Cortex of kidney (tissue), 1 donor: ENCODE measurements around the gene WDR73.
"Not testable (repeated sequence)": the region's sequence is repeated elsewhere in the genome, so short reads cannot be mapped to it uniquely, and the experiment has no call there.

Experiments
- DNase-seq: peaks from one replicate; lab custom pipeline; 2025; lab: John Stamatoyannopoulos, UW

Gene WDR73

DNA sequence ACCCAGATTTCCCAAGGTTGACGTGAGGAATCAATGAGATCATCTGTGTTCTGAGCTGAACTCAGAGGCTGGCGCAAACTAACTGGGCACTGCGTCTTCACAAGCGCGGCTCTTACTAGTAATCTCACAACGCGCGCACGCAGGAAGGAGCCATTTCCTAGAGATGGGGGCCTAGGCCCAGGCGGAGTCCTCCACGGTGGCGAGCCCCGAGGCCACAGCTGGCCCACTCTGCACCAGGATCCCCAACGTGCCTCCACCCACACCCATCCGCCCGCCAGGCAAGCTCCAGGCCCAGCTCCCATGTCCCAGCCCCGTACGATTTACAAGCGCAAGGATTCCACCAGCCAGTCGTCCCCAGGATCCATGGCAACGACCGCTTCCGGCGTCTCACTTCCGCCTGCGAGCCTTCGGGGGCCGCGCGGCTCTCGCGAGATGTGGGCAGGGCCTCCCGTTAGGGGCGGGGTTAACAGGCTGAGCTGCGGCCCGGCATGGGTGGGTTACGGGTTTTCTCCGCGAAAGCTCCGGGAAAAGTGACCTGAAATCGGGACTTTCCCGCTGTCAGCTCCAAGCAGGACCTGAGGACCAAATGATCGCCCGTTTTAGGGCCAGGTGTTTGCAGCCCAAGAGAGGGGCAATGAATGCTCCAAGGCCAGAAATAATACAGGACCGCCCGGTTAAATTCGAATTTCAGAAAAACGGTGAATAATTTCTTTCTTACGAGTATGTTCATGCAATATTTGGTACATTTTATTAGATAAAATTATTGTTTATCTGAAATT lies at the start of gene WDR73:
WDR73 (minus strand) TSS at position 374 of the 779 bp plus-strand sequence; CDS start at position 365, 9 bp downstream.
- peak; percentile 86 for DNase-seq

DNA sequence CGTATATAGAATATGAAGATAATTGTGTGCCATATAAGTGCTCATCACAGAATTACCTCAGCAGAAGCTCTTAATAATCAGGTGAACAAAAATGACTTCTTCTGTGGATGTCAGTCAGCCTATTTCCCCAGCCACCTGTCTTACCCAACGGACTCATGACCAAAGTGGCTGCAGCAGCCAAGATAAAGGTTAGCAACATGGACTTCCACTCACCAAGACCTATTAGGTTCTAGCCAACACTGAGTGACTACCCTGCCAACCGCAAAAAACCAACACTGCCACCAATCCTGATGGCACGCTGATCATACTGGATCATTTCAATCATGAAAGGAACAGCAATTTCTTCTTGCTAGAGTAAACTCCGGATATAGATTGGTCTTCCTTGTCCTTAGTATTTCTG lies 49.7 kb upstream of the WDR73 start:
- DNase-seq = no peak

GRCh38 chr15:84702961-84703482 lies 48.9 kb upstream of the WDR73 start:
- no peak for DNase-seq

GRCh38 chr15:84699538-84700191 lies 45.6 kb upstream of the WDR73 start:
- no peak for DNase-seq

DNA sequence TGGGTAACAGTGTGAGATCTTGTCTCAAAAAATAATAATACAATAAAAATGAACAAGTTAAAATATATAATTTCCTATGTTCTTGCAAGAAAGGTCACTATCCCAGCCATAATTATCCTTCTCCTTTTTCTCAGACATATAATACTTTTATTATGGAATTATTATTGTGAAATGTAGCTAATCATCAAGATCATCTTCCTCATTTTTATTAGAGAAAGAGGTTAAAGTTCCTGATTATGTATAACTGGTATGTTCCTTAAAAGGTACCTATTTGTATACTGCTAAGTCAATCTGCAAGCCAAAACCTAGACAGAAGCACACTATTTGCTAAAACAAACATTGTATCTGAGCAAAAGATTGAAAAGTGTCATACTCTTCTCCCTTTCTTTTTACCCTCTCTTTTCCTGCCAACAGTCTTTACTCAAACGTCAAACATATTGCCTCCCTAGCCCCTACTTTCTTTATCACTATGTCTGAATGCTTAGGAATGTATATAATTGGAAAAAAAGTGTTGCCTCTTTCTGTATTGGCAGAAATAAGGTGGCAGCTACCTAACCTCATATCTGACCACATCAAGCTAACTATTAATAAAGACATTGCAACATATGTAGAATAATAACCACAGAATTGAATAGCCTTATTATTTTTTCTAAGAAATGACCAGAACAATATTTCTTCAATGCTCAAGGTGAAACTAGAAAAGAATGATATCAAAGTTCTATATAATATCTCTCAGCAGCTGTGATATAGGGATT lies 43.3 kb upstream of the WDR73 start:
- DNase-seq = no peak

DNA sequence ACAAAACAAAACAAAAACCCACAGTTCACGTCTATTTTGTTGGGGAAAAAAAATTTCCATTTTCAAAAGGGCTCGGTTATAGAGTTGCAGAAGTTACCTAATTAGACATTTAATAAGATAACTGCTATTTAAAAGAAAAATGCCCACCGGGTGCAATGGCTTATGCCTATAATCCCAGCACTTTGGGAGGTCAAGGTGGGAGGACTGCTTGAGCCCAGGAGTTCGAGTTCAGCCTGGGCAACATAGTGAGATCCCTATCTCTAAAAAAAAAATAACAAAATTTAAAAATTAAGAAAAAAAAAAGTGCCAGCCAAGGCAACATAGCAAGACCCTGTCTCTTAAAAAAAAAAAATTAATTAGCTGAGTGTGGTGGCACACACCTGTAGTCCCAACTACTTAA lies 42.7 kb upstream of the WDR73 start:
- DNase-seq = no peak

GRCh38 chr15:84690342-84690741 lies 36.3 kb upstream of the WDR73 start:
- DNase-seq = no peak

GRCh38 chr15:84689858-84690257 lies 35.8 kb upstream of the WDR73 start:
- no peak for DNase-seq

GRCh38 chr15:84686446-84686845 lies 32.4 kb upstream of the WDR73 start:
- not testable (repeated sequence) for DNase-seq

GRCh38 chr15:84685304-84685703 lies 31.2 kb upstream of the WDR73 start:
- no peak for DNase-seq

DNA sequence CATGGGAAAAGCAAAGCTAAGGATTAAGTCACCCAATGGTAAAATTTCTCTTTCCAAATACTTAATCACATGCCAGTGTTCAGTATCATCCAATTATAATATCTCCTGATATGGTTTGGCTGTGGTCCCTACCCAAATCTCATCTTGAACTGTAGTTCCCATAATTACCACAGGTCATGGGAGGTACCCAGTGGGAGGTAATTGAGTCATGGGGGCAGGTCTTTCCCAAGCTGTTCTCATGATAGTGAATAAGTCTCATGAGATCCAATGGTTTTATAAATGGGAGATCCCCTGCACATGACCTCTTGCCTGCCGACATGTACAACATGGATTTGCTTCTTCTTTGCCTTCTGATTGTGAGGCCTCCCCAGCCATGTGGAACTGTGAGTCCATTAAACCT lies 30.0 kb upstream of the WDR73 start:
- DNase-seq = no peak

DNA sequence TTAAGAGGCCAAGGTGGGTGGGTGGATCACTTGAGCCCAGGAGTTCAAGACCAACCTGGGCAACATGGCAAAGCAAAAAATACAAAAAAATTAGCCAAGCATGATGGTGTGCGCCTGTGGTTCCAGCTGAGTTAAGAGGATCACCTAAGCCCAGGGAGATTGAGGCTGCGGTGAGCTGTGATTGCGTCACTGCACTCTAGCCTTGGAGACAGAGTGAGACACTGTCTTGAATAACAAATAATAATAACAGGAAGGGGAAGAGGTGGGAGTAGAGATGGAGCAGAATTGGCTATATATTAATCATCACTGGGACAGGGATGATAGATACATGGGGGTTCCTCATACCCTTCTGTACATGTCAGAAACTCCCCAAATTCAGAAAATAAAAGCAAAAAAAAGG lies 27.7 kb upstream of the WDR73 start:
- DNase-seq = no peak

DNA sequence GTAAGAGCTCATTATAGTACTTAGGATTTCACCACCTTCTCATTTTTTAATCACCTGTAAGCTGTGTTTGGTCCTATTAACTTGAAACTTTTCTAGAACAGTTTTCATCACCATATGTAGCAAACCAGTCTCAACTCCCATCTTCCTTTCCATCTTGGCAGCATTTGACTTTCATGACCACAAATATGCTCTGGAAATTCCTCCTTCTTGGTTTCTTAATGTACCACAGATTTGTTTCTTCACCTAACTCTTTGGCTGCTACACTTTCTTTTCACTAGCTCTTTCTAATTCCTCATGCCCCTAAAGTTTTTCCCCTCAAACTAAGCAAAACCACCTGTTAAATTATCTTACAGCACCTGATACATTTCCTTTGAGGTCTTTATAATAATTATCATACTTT lies 17.1 kb upstream of the WDR73 start:
- no peak for DNase-seq

GRCh38 chr15:84669726-84670125 lies 15.6 kb upstream of the WDR73 start:
- no peak for DNase-seq

- no peak for DNase-seq
These were observed 14.3 kb upstream of the WDR73 start for GRCh38 chr15:84668221-84668982.

DNA sequence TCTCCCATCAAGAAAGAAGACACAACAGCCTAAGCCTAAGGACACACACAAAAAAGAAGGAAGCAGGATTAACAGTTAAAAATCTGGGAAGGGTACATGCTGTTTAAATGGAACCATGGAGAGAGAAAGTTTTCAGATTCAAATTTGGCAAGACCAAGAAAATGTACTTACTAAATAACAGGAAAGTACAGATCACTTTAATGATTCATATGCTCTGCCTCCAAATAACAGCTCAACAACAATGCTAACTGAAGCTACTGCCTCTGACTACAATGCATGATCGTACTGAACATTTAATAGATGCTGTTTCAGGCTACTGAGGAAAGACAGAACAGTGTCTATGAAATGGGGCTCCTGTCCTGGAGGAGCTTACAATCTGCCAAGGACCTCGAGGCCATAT lies 12.3 kb upstream of the WDR73 start:
- no peak for DNase-seq

GRCh38 chr15:84661001-84661400 lies 6.9 kb upstream of the WDR73 start:
- no peak for DNase-seq

GRCh38 chr15:84659904-84660781 lies 6.1 kb upstream of the WDR73 start:
- no peak for DNase-seq

DNA sequence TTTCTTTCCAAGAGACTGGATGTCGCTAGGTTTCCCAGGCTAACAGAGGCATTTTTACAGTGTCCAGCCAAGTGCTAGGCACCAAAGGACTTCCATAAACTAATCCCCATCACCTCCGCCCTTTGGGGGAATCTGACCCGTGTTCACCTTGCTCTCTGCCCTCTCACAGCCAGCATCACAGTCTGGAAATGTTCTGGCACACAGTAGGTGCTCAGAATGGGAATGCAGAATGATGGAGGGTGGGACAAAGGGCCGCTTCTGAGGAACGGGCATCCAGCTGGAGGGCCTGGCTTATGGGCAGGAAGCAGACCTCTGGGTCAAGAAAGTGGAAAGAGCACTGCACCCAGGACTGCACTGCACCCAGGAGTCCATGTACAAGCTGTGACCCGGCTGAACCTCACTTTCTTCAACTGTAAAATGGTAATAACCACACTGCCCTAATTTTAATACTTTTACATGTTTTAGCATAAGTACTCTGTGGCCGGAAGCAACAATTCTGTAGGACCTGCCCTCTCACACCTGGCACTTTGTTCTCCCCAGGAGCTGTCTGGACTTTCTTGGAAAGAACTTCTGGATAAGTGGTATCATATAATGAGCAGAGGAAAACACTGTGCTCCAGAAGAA lies 4.8 kb upstream of the WDR73 start:
- DNase-seq = no peak

DNA sequence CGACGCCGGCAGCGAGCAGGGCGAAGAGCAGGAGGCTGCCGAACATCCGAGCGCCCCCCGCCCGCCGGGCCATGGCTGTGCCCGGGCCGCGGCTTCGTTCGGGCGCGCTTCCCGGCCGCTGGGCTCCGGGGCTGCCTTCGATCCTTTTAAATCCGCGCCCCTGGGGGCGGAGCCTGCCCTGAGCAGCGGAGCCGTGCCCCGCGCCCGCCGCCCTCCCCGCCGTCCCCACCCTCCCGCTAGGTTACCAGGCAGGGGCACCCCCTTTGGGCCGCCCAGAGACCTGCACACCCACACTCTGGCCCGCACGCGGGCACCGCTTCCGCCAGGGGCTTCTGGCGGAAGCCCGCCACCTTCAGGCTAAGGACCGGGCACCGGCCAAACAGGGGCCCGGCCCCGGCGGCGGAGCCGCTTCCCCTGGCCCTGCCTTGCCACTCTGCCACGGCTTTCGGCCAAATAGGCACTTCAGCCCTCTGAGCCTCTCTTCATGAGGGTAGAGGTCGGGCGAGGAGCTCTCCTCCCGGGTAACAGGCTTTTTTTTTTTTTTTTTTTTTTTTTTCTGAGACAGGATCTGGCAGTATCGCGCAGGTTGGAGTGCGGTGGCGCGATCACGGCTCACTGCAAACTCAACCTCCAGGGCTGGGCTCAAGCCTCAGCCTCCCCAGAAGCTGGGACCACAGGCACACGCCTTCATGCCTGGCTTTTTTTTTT lies 4.2 kb upstream of the WDR73 start, which contains the start of gene NMB:
NMB (minus strand) TSS at position 120 of the 708 bp plus-strand sequence; CDS start at position 73, 47 bp downstream.
- no peak for DNase-seq
